IMR-90 (cell line): ENCODE results near the gene PEX11G. TPM values are rescaled to one million over a fixed set of nuclear protein-coding genes. Genes with fewer than 3 reads are reported as not detected.

Experiments used
- ATAC-seq: fragments of 200-7000 bp; cut with Tn5 transposase; 2 replicates; pipeline ENCODE4 v1.9.1; 2020; ENCODE audit warnings: low read depth, mild to moderate bottlenecking, moderate library complexity
- BruUV-seq: library from RNA; stranded (reverse); fragments of 400-500 nt; replicated peaks from 2 replicates; lab custom pipeline; 2021; lab: Mats Ljungman, UMichigan
- CTCF ChIA-PET: fragments of 300-600 bp; formaldehyde crosslinking; extraction: SDS; loops from one replicate; lab custom pipeline; 2021; ENCODE audit warnings: antibody characterized with exemption; lab: Yijun Ruan, JAX
- POLR2A ChIA-PET: fragments of 300-600 bp; sonication (Branson Sonifier 250); formaldehyde crosslinking; loops from one replicate; lab custom pipeline; 2022; ENCODE audit warnings: antibody characterized with exemption; ENCODE audit not compliant: unreplicated experiment; lab: Charles Lee
- DNase-seq: peaks from one replicate; pipeline ENCODE4 v3.0.0; 2013
- H2AFZ ChIP-seq: replicated peaks from 2 replicates; pipeline ENCODE3; 2013; ENCODE audit warnings: low read length, mild to moderate bottlenecking; ENCODE audit not compliant: poor library complexity
- H2AK5ac ChIP-seq: 2 replicates; pipeline ENCODE4 v1.6.1; 2013; ENCODE audit warnings: low read depth, low read length, inconsistent platforms
- H2AK9ac ChIP-seq: replicated peaks from 2 replicates; pipeline ENCODE3; 2013; ENCODE audit warnings: mild to moderate bottlenecking, low read depth, low read length, moderate library complexity; ENCODE audit not compliant: poor library complexity
- H2BK120ac ChIP-seq: 2 replicates; pipeline ENCODE4 v1.6.1; 2013; ENCODE audit warnings: low read depth, low read length, inconsistent platforms
- H2BK15ac ChIP-seq: 3 replicates; pipeline ENCODE4 v1.6.1; 2013; ENCODE audit warnings: low read depth, low read length, inconsistent platforms
- H2BK20ac ChIP-seq: 2 replicates; pipeline ENCODE4 v1.6.1; 2013; ENCODE audit warnings: low read depth, mild to moderate bottlenecking, inconsistent platforms, low read length, moderate library complexity
- H2BK5ac ChIP-seq: 2 replicates; pipeline ENCODE4 v1.6.1; 2013; ENCODE audit warnings: mild to moderate bottlenecking, low read depth, low read length, inconsistent platforms; ENCODE audit not compliant: poor library complexity, severe bottlenecking
- H3K14ac ChIP-seq: replicated peaks from 2 replicates; pipeline ENCODE4 v1.6.1; 2013; ENCODE audit warnings: low read depth, low read length, inconsistent platforms
- H3K18ac ChIP-seq: 2 replicates; pipeline ENCODE4 v1.6.1; 2013; ENCODE audit warnings: low read depth, low read length, control low read depth
- H3K23ac ChIP-seq: 2 replicates; pipeline ENCODE4 v1.6.1; 2013; ENCODE audit warnings: low read depth, low read length, inconsistent platforms
- H3K27ac ChIP-seq: 2 replicates; pipeline ENCODE4 v1.5.1; 2013; ENCODE audit warnings: mild to moderate bottlenecking, control low read depth, low read length; ENCODE audit not compliant: insufficient read depth
- H3K27me3 ChIP-seq: 2 replicates; pipeline ENCODE4 v1.6.1; 2013; ENCODE audit warnings: low read length; ENCODE audit not compliant: control insufficient read depth, insufficient read depth
- H3K36me3 ChIP-seq: 2 replicates; pipeline ENCODE4 v1.6.1; 2013; ENCODE audit warnings: low read length, mixed read lengths; ENCODE audit not compliant: control insufficient read depth, insufficient read depth
- H3K4ac ChIP-seq: 2 replicates; pipeline ENCODE4 v1.6.1; 2013; ENCODE audit warnings: low read depth, low read length, inconsistent platforms
- H3K4me1 ChIP-seq: 2 replicates; pipeline ENCODE4 v1.6.1; 2013; ENCODE audit warnings: low read length, mixed read lengths; ENCODE audit not compliant: control insufficient read depth, insufficient read depth
- H3K4me2 ChIP-seq: 2 replicates; pipeline ENCODE4 v1.6.1; 2013; ENCODE audit warnings: low read depth, mild to moderate bottlenecking, control low read depth, low read length, moderate library complexity
- H3K4me3 ChIP-seq: 2 replicates; pipeline ENCODE4 v1.5.1; 2013; ENCODE audit warnings: low read depth, mild to moderate bottlenecking, control low read depth, low read length, moderate library complexity; ENCODE audit not compliant: insufficient read depth
- H3K56ac ChIP-seq: 2 replicates; pipeline ENCODE4 v1.6.1; 2013; ENCODE audit warnings: low read length, inconsistent platforms; ENCODE audit not compliant: insufficient read depth; ENCODE audit errors: extremely low read depth
- H3K79me1 ChIP-seq, 2 experiments: 2 replicates each; pipeline ENCODE4 v1.6.1; 2013; ENCODE audit warnings: low read length in 2 of 2, inconsistent platforms in 1 of 2, low read depth in 1 of 2
- H3K9ac ChIP-seq: 2 replicates; pipeline ENCODE4 v1.6.1; 2013; ENCODE audit warnings: low read depth, low read length, control low read depth
- H3K9me1 ChIP-seq: 2 replicates; pipeline ENCODE4 v1.6.1; 2013; ENCODE audit warnings: low read length, inconsistent platforms; ENCODE audit not compliant: insufficient read depth
- H3K9me3 ChIP-seq: 2 replicates; pipeline ENCODE4 v1.6.1; 2013; ENCODE audit warnings: low read length; ENCODE audit not compliant: control insufficient read depth, insufficient read depth
- H4K20me1 ChIP-seq: 2 replicates; pipeline ENCODE4 v1.6.1; 2013; ENCODE audit warnings: low read length, inconsistent platforms; ENCODE audit not compliant: insufficient read depth
- H4K5ac ChIP-seq: 2 replicates; pipeline ENCODE4 v1.6.1; 2013; ENCODE audit warnings: mild to moderate bottlenecking, low read depth, low read length, control low read depth
- H4K8ac ChIP-seq, 2 experiments: 2 replicates each; pipeline ENCODE4 v1.6.1; 2013; ENCODE audit warnings: low read depth in 2 of 2, low read length in 2 of 2, control low read depth in 1 of 2, inconsistent platforms in 1 of 2
- H4K91ac ChIP-seq: 2 replicates; pipeline ENCODE4 v1.6.1; 2013; ENCODE audit warnings: low read depth, low read length, inconsistent platforms; ENCODE audit not compliant: insufficient read depth
- BHLHE40 ChIP-seq: fragments of 150-350 bp; IDR thresholded peaks from 2 replicates; pipeline ENCODE4 v1.6.1; 2016; ENCODE audit warnings: mild to moderate bottlenecking, low read depth, low read length
- CEBPB ChIP-seq: IDR thresholded peaks from 2 replicates; pipeline ENCODE4 v1.6.1; 2012; ENCODE audit warnings: low read depth, low read length, improper control_type of control experiment
- CHD1 ChIP-seq: IDR thresholded peaks from 2 replicates; pipeline ENCODE4 v1.6.1; 2012; ENCODE audit warnings: low read depth, low read length, improper control_type of control experiment
- CTCF ChIP-seq: conservative IDR thresholded peaks from 2 replicates; pipeline ENCODE4 v1.5.1; 2012; ENCODE audit warnings: mild to moderate bottlenecking, low read depth, low read length, improper control_type of control experiment
- FOS ChIP-seq: fragments of 150-350 bp; IDR thresholded peaks from 2 replicates; pipeline ENCODE4 v1.6.1; 2016; ENCODE audit warnings: low read depth, low read length
- MAZ ChIP-seq: IDR thresholded peaks from 2 replicates; pipeline ENCODE4 v1.6.1; 2012; ENCODE audit warnings: low read depth, mild to moderate bottlenecking, low read length, improper control_type of control experiment, moderate library complexity, borderline replicate concordance
- MXI1 ChIP-seq: IDR thresholded peaks from 2 replicates; pipeline ENCODE4 v1.6.1; 2012; ENCODE audit warnings: low read depth, mild to moderate bottlenecking, low read length, moderate library complexity, borderline replicate concordance
- NFE2L2 ChIP-seq: fragments of 150-350 bp; IDR thresholded peaks from 2 replicates; pipeline ENCODE4 v1.6.1; 2016; ENCODE audit warnings: low read depth, mild to moderate bottlenecking, low read length
- POLR2A ChIP-seq: IDR thresholded peaks from 2 replicates; pipeline ENCODE4 v1.6.1; 2012; ENCODE audit warnings: mild to moderate bottlenecking, low read depth, low read length
- RCOR1 ChIP-seq: IDR thresholded peaks from 2 replicates; pipeline ENCODE4 v1.6.1; 2012; ENCODE audit warnings: mild to moderate bottlenecking, low read length, improper control_type of control experiment; ENCODE audit not compliant: insufficient replicate concordance
- RFX5 ChIP-seq: IDR thresholded peaks from 2 replicates; pipeline ENCODE4 v1.8.0; 2012; ENCODE audit warnings: low read depth, mild to moderate bottlenecking, low read length, moderate library complexity
- WGBS, 2 experiments: methylation state at CpG; one replicate each; pipeline versions ENCODE4 v1.1.5 to v1.1.7; 2013; ENCODE audit warnings: missing lambda C conversion rate in 2 of 2; ENCODE audit not compliant: insufficient read length in 1 of 2; ENCODE audit errors: extremely low coverage in 2 of 2; 5-methylcytosine and 5-hydroxymethylcytosine counted together
- dilution Hi-C: fragments of 300-500 bp; cut with HindIII; formaldehyde crosslinking; loops from one replicate; pipeline ENCODE4 v1.14.3; 2018; ENCODE audit warnings: low sequenced_read_pairs; ENCODE audit not compliant: unreplicated experiment
- in situ Hi-C: fragments of 300-500 bp; cut with MboI; formaldehyde crosslinking; loops from 3 replicates; pipeline ENCODE4 v1.14.3; 2019; ENCODE audit warnings: low sequenced_read_pairs, inconsistent platforms, mixed read lengths
- intact Hi-C: fragments of 100-400 bp; cut with micrococcal nuclease; formaldehyde crosslinking; loops from 2 replicates; pipeline ENCODE4 v1.10.0; 2022
- polyA plus RNA-seq, 3 experiments: library from polyadenylated mRNA; depleted of rRNA; stranded (reverse); fragments of >200 nt; gene quantifications; 2 replicates each; pipeline ENCODE4 v1.2.3, GENCODE V29; 2012; ENCODE audit warnings: low replicate concordance in 1 of 3
- total RNA-seq: library from RNA; depleted of rRNA; stranded (reverse); fragments of >200 nt; gene quantifications from 2 replicates; pipeline ENCODE4 v1.2.3, GENCODE V29; 2012
- TF ChIP-seq, protein P1 (sequence below): fragments of 150-350 bp; IDR thresholded peaks from 2 replicates; pipeline ENCODE4 v1.6.1; 2017; ENCODE audit warnings: mild to moderate bottlenecking, antibody characterized with exemption, low read length, low read depth
- TF ChIP-seq, protein P2 (sequence below): fragments of 150-350 bp; IDR thresholded peaks from 2 replicates; pipeline ENCODE4 v1.6.1; 2016; ENCODE audit warnings: low read depth, mild to moderate bottlenecking, low read length, moderate library complexity, borderline replicate concordance

Gene PEX11G
- total and polyA plus RNA-seq, 2 of the 4 experiments (the other 2 are of a cell fraction), result 0.72 to 1.7 TPM

GRCh38 chr19:7434391-7434790, 54.4 kb downstream of the PEX11G start:
- Histone ChIP-seq H2BK5ac (no peak overlapping the region), H2AFZ (no peak overlapping the region), H2BK20ac (no peak overlapping the region), H3K4me2 (no peak overlapping the region), H2BK120ac (no peak overlapping the region), H3K79me1 (peaks cover 7 to 10% of the 10 kb centered on the region in 2 experiments; a peak in 3 of 4 replicates), H3K56ac (no peak overlapping the region), H3K4me3 (no peak overlapping the region), H3K4ac (no peak overlapping the region), H3K9me3 (no peaks in the 10 kb centered on the region), H3K9ac (no peak overlapping the region), H2AK9ac (no peak overlapping the region), H3K27ac (no peak overlapping the region), H3K4me1 (no peaks in the 10 kb centered on the region), H3K9me1 (no peaks in the 10 kb centered on the region), H4K5ac (no peak overlapping the region), H3K36me3 (peaks cover 3% of the 10 kb centered on the region; the same call in 1 of the 2 replicates), H3K27me3 (no peaks in the 10 kb centered on the region), H3K23ac (no peak overlapping the region), H4K20me1 (no peaks in the 10 kb centered on the region; the same call in none of the 2 replicates), H3K18ac (no peak overlapping the region), H2BK15ac (no peak overlapping the region), H3K14ac (no peak overlapping the region), H4K8ac (no peak overlapping the region), H2AK5ac (no peak overlapping the region), H4K91ac (no peak overlapping the region)
- ATAC-seq, result no peak
- POLR2A ChIA-PET, result no interaction called here
- in situ Hi-C loops, result no loop called here
- dilution Hi-C loops, result no loop called here
- intact Hi-C loops, result no loop called here
- CTCF ChIA-PET, result no interaction called here
- BruUV-seq, result no TSS peak
- 100% methylated on average over 5 of the region's 10 CpGs; no CpG with 5 or more reads in 1 of the 2 experiments for WGBS, 2 experiments
- no peak for TF ChIP-seq FOS
- no peak for TF ChIP-seq RCOR1
- TF ChIP-seq CHD1, result no peak
- TF ChIP-seq, protein P1, sequence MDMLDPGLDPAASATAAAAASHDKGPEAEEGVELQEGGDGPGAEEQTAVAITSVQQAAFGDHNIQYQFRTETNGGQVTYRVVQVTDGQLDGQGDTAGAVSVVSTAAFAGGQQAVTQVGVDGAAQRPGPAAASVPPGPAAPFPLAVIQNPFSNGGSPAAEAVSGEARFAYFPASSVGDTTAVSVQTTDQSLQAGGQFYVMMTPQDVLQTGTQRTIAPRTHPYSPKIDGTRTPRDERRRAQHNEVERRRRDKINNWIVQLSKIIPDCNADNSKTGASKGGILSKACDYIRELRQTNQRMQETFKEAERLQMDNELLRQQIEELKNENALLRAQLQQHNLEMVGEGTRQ, result no peak
- TF ChIP-seq MAZ, result no peak
- no peak for TF ChIP-seq CTCF
- TF ChIP-seq, protein P2, sequence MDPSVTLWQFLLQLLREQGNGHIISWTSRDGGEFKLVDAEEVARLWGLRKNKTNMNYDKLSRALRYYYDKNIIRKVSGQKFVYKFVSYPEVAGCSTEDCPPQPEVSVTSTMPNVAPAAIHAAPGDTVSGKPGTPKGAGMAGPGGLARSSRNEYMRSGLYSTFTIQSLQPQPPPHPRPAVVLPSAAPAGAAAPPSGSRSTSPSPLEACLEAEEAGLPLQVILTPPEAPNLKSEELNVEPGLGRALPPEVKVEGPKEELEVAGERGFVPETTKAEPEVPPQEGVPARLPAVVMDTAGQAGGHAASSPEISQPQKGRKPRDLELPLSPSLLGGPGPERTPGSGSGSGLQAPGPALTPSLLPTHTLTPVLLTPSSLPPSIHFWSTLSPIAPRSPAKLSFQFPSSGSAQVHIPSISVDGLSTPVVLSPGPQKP, result no peak
- TF ChIP-seq POLR2A, result no peak
- no peak for TF ChIP-seq MXI1
- no peak for TF ChIP-seq NFE2L2
- no peak for TF ChIP-seq BHLHE40
- no peak for TF ChIP-seq RFX5
- TF ChIP-seq CEBPB, result no peak
- no peak for DNase-seq
